Adrenal gland (tissue), 12 donors: ENCODE measurements around the gene PMAIP1. TPM values are rescaled to one million over a fixed set of nuclear protein-coding genes. Genes with fewer than 3 reads are reported as not detected.

ENCODE experiments used
- DNase-seq, 7 donors: peaks; one replicate each; pipeline ENCODE4 v3.0.0-alpha.2; 2019 to 2020
- H3K27ac ChIP-seq, 5 donors: fragments of 200-600 bp; sonication (generic) in 4 of 5; 1 replicate in 3 of 5; 2 replicates in 2 of 5; pipeline versions ENCODE4 v1.5.1 to v1.8.0; 2016 to 2020; ENCODE audit warnings: mild to moderate bottlenecking in 1 of 5
- H3K27me3 ChIP-seq: fragments of 200-600 bp; 2 replicates; pipeline ENCODE4 v1.8.0; 2021
- H3K36me3 ChIP-seq, 2 donors: fragments of 200-600 bp; replicated peaks in 1 of 2; 1 replicate in 1 of 2; 2 replicates in 1 of 2; pipeline versions ENCODE4 v1.5.1 to v1.8.0; 2018 to 2022
- H3K4me1 ChIP-seq, 2 donors: fragments of 200-600 bp; replicated peaks in 1 of 2; 1 replicate in 1 of 2; 2 replicates in 1 of 2; pipeline versions ENCODE4 v1.5.1 to v1.8.0; 2018 to 2021
- H3K4me3 ChIP-seq, 4 donors: fragments of 200-600 bp; sonication (generic) in 3 of 4; one replicate each; pipeline ENCODE4 v1.5.1; 2016 to 2018
- H3K9me3 ChIP-seq, 3 donors: fragments of 200-600 bp; sonication (generic) in 1 of 3; replicated peaks in 1 of 3; 1 replicate in 2 of 3; 2 replicates in 1 of 3; pipeline versions ENCODE4 v1.5.1 to v1.8.0; 2016 to 2021
- CTCF ChIP-seq, 6 experiments: fragments of 450-650 bp in 4 of 6; fragments of 200-600 bp in 2 of 6; sonication (generic) in 1 of 6; IDR thresholded peaks; 1 replicate in 5 of 6; 2 replicates in 1 of 6; pipeline versions ENCODE4 v1.5.1 to v1.8.0; 2016 to 2021; ENCODE audit warnings: antibody characterized with exemption in 6 of 6, mild to moderate bottlenecking in 2 of 6, moderate library complexity in 1 of 6
- POLR2A ChIP-seq, 2 donors: fragments of 450-650 bp; IDR thresholded peaks; one replicate each; pipeline ENCODE4 v1.6.1; 2017; ENCODE audit warnings: antibody characterized with exemption in 2 of 2, mild to moderate bottlenecking in 2 of 2, moderate library complexity in 1 of 2
- WGBS, 4 donors: extraction: QIAGEN DNeasy Blood & Tissue Kit in 2 of 4; methylation state at CpG; one replicate each; pipeline versions ENCODE4 v1.1.5 to v1.1.7; 2013 to 2017; 5-methylcytosine and 5-hydroxymethylcytosine counted together
- intact Hi-C, 2 donors: fragments of 100-400 bp; cut with DNase I; formaldehyde crosslinking; loops; one replicate each; pipeline versions ENCODE4 v1.14.1 to v1.15.0; 2022 to 2023
- polyA plus RNA-seq, 3 donors: library from polyadenylated mRNA; stranded (reverse); fragments of 200-250 nt in 2 of 3; fragments of 350-450 nt in 1 of 3; fragmentation: Illumina TruSeq in 1 of 3; extraction: RNeasy Lipid Tissue Mini Kit (QIAGEN cat#74804) in 1 of 3; gene quantifications; one replicate each; pipeline ENCODE4 v1.2.3, GENCODE V29; 2013 to 2014
- total RNA-seq, 9 donors: library from RNA; depleted of rRNA in 4 of 9; stranded (reverse); fragments of >200 nt in 4 of 9; fragments of 120-200 nt in 1 of 9; fragmentation: NEBNext Ultra II Directional in 1 of 9; extraction: Animal tissue kit (Norgen Biotek cat#: 25700) in 1 of 9; gene quantifications; one replicate each; pipeline versions ENCODE4 v1.1.0 to v1.2.4, GENCODE V29; 2013 to 2023
- donor health status: healthy with polysubstance abuse.
- donor health status: Bipolar disorder and iron deficiency.
- donor health status: DM: yes; HTN: yes; CAD: no.
- donor health status: DM: no; HTN: no; CAD: no.
- donor health status: DM: no; HTN: no; CAD: no.
- donor health status: DM: yes; HTN: yes; CAD: no.

The PMAIP1 gene
- total and polyA plus RNA-seq, 12 donors, result 0.13 to 12.0 (median 0.53) TPM; not detected in 2

DNA sequence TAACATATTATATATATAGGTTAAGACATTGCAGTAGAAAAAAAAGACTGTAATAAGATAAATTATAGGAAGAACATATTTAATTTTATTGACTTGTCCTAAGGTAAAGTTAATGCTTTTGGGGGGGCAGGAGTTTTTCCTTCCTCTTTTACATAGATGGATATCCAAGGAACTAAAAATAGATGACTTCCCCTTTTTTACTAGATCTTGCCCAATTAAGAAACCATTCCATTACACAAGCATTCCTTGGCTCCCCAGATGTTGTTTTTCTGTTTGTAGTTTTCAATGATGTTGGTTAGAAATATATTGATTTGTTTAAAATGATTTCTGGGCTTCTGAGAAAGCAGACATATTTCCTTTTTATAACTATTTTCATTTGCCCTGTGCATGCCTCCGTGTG lies 22.4 kb upstream of the PMAIP1 start:
- no peaks in the 10 kb centered on the region for H3K9me3 ChIP-seq
- no peaks in the 10 kb centered on the region for H3K36me3 ChIP-seq
- H3K4me1 ChIP-seq, result no peaks in the 10 kb centered on the region
- no peak overlapping the region for H3K27ac ChIP-seq
- WGBS, 4 donors, result 24 to 44% (median 29%) methylated on average over 1 of the region's 1 CpG
- no peak overlapping the region for H3K4me3 ChIP-seq
- DNase-seq, result no peak
- H3K27me3 ChIP-seq, result no peaks in the 10 kb centered on the region
- intact Hi-C loops, result no loop called here
- TF ChIP-seq CTCF (IDR thresholded peaks at IDR 0.05), result no peak
- no peak for TF ChIP-seq POLR2A (IDR thresholded peaks at IDR 0.05)

DNA sequence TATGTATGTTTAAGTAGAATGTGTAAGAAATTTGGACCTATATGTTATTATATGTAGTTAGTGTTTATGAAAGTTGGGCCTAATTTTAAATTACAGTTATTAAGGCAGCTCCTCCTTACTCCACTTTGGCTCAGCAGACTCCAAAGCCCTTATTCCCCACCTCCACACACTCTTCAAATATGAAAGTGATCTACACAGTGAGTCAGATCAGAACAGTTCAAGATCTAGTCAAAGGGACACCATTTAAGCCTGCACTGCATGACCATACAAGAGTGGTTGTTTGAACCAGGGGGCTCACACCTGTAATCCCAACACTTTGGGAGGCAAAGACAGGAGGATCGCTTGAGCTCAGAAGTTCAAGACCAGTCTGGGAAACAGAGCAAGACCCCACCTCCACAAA lies 21.2 kb upstream of the PMAIP1 start:
- Histone ChIP-seq H3K27ac (no peak overlapping the region), H3K9me3 (no peaks in the 10 kb centered on the region), H3K4me1 (no peaks in the 10 kb centered on the region), H3K4me3 (no peak overlapping the region), H3K27me3 (no peaks in the 10 kb centered on the region), H3K36me3 (no peaks in the 10 kb centered on the region)
- intact Hi-C loops, result no loop called here
- TF ChIP-seq CTCF (IDR thresholded peaks at IDR 0.05), result no peak
- no peak for TF ChIP-seq POLR2A (IDR thresholded peaks at IDR 0.05)
- WGBS, 4 donors, result 83 to 95% (median 90%) methylated on average over 1 of the region's 1 CpG
- DNase-seq, result no peak

GRCh38 chr18:59881728-59882656 lies 17.8 kb upstream of the PMAIP1 start:
- intact Hi-C loops, result no loop called here
- H3K4me3 ChIP-seq, result no peak overlapping the region
- peak overlapping the region in 2 of 5 donors; percentile 33 to 49 for H3K27ac ChIP-seq

GRCh38 chr18:59884351-59884750 lies 15.4 kb upstream of the PMAIP1 start:
- no peaks in the 10 kb centered on the region for H3K4me1 ChIP-seq
- H3K27me3 ChIP-seq, result no peaks in the 10 kb centered on the region
- intact Hi-C loops, result no loop called here
- DNase-seq, result no peak
- no peaks in the 10 kb centered on the region for H3K9me3 ChIP-seq
- TF ChIP-seq POLR2A (IDR thresholded peaks at IDR 0.05) (no peak), CTCF (IDR thresholded peaks at IDR 0.05) (no peak)
- H3K4me3 ChIP-seq, result no peak overlapping the region
- H3K36me3 ChIP-seq, result no peaks in the 10 kb centered on the region
- 60 to 75% (median 69%) methylated on average over 2 of the region's 2 CpGs for WGBS, 4 donors
- H3K27ac ChIP-seq, result no peak overlapping the region

More at GRCh38 chr18:59881728-59882656, 17.8 kb upstream of the PMAIP1 start:
- Histone ChIP-seq H3K36me3 (no peaks in the 10 kb centered on the region), H3K27me3 (no peaks in the 10 kb centered on the region), H3K9me3 (no peaks in the 10 kb centered on the region), H3K4me1 (no peaks in the 10 kb centered on the region)
- TF ChIP-seq CTCF (IDR thresholded peaks at IDR 0.05), result no peak
- WGBS, 4 donors, result 37 to 50% (median 43%) methylated on average over 11 of the region's 11 CpGs
- DNase-seq, result no peak
